ENCODE results near the gene SYT13. TPM values are rescaled to one million over a fixed set of nuclear protein-coding genes. Genes with fewer than 3 reads are reported as not detected.
"Not testable (repeated sequence)": the region's sequence is repeated elsewhere in the genome, so short reads cannot be mapped to it uniquely, and the experiment has no call there.

SYT13 gene
- total and polyA plus RNA-seq, 4 donors, result 21.5 to 78.4 (median 68.4) TPM

GRCh38 chr11:45252877-45253276 lies 33.3 kb downstream of the SYT13 start:
- H3K4me1 ChIP-seq (ENCODE audit: control insufficient read depth, insufficient read depth, low read length), result peaks cover 8% of the 10 kb centered on the region
- H3K4me3 ChIP-seq (ENCODE audit: low read depth, low read length), result no peak overlapping the region
- 57% methylated on average over 2 of the region's 3 CpGs for WGBS (ENCODE audit: insufficient coverage)
- H3K27me3 ChIP-seq (ENCODE audit: control insufficient read depth, insufficient read depth, low read length), result peaks cover 2% of the 10 kb centered on the region
- no peak for DNase-seq (ENCODE audit: low read depth in 4 of 6, low spot score in 6 of 6)
- H3K9me3 ChIP-seq (ENCODE audit: control insufficient read depth, insufficient read depth, low read length), result no peaks in the 10 kb centered on the region
- H3K36me3 ChIP-seq (ENCODE audit: control insufficient read depth, insufficient read depth, low read length), result peaks cover 18% of the 10 kb centered on the region
- no peak overlapping the region for H3K27ac ChIP-seq (ENCODE audit: low read depth, low read length)

GRCh38 chr11:45252134-45252856 lies 33.8 kb downstream of the SYT13 start:
- no peak for DNase-seq (ENCODE audit: low read depth in 4 of 6, low spot score in 6 of 6)
- peaks cover 18% of the 10 kb centered on the region for H3K36me3 ChIP-seq (ENCODE audit: control insufficient read depth, insufficient read depth, low read length)
- no peaks in the 10 kb centered on the region for H3K9me3 ChIP-seq (ENCODE audit: control insufficient read depth, insufficient read depth, low read length)
- WGBS (ENCODE audit: insufficient coverage), result 50% methylated on average over 22 of the region's 22 CpGs
- H3K27me3 ChIP-seq (ENCODE audit: control insufficient read depth, insufficient read depth, low read length), result peaks cover 2% of the 10 kb centered on the region
- H3K27ac ChIP-seq (ENCODE audit: low read depth, low read length), result no peak overlapping the region
- no peak overlapping the region for H3K4me3 ChIP-seq (ENCODE audit: low read depth, low read length)
- peaks cover 9% of the 10 kb centered on the region for H3K4me1 ChIP-seq (ENCODE audit: control insufficient read depth, insufficient read depth, low read length)

GRCh38 chr11:45250035-45250718 lies 36.0 kb downstream of the SYT13 start:
- H3K9me3 ChIP-seq (ENCODE audit: control insufficient read depth, insufficient read depth, low read length), result no peaks in the 10 kb centered on the region
- peaks cover 23% of the 10 kb centered on the region for H3K36me3 ChIP-seq (ENCODE audit: control insufficient read depth, insufficient read depth, low read length)
- no peak overlapping the region for H3K4me3 ChIP-seq (ENCODE audit: low read depth, low read length)
- no peak overlapping the region for H3K27ac ChIP-seq (ENCODE audit: low read depth, low read length)
- 83% methylated on average over 2 of the region's 3 CpGs for WGBS (ENCODE audit: insufficient coverage)
- H3K4me1 ChIP-seq (ENCODE audit: control insufficient read depth, insufficient read depth, low read length), result peaks cover 12% of the 10 kb centered on the region
- DNase-seq (ENCODE audit: low read depth in 4 of 6, low spot score in 6 of 6), result peak in 2 of 6 donors; percentile 78
- peaks cover 2% of the 10 kb centered on the region for H3K27me3 ChIP-seq (ENCODE audit: control insufficient read depth, insufficient read depth, low read length)

- H3K27ac ChIP-seq (ENCODE audit: low read depth, low read length); H3K4me3 ChIP-seq (ENCODE audit: low read depth, low read length); H3K9me3 ChIP-seq (ENCODE audit: control insufficient read depth, insufficient read depth, low read length); H3K27me3 ChIP-seq (ENCODE audit: control insufficient read depth, insufficient read depth, low read length); DNase-seq (ENCODE audit: low read depth in 4 of 6, low spot score in 6 of 6): not testable (repeated sequence)
- peaks cover 18% of the 10 kb centered on the region for H3K36me3 ChIP-seq (ENCODE audit: control insufficient read depth, insufficient read depth, low read length)
- H3K4me1 ChIP-seq (ENCODE audit: control insufficient read depth, insufficient read depth, low read length), result peaks cover 12% of the 10 kb centered on the region
- WGBS (ENCODE audit: insufficient coverage), result no CpG with 5 or more reads among the region's 1 CpG
These were observed 36.8 kb downstream of the SYT13 start for GRCh38 chr11:45249372-45249771.

GRCh38 chr11:45248501-45249011 lies 37.6 kb downstream of the SYT13 start:
- H3K4me3 ChIP-seq (ENCODE audit: low read depth, low read length), result no peak overlapping the region
- peaks cover 2% of the 10 kb centered on the region for H3K27me3 ChIP-seq (ENCODE audit: control insufficient read depth, insufficient read depth, low read length)
- DNase-seq (ENCODE audit: low read depth in 4 of 6, low spot score in 6 of 6), result no peak
- no peak overlapping the region for H3K27ac ChIP-seq (ENCODE audit: low read depth, low read length)
- no peaks in the 10 kb centered on the region for H3K9me3 ChIP-seq (ENCODE audit: control insufficient read depth, insufficient read depth, low read length)
- 97% methylated on average over 2 of the region's 2 CpGs for WGBS (ENCODE audit: insufficient coverage)
- peaks cover 22% of the 10 kb centered on the region for H3K36me3 ChIP-seq (ENCODE audit: control insufficient read depth, insufficient read depth, low read length)
- H3K4me1 ChIP-seq (ENCODE audit: control insufficient read depth, insufficient read depth, low read length), result peaks cover 12% of the 10 kb centered on the region

- Histone ChIP-seq H3K4me1 (ENCODE audit: control insufficient read depth, insufficient read depth, low read length) (peaks cover 11% of the 10 kb centered on the region), H3K27me3 (ENCODE audit: control insufficient read depth, insufficient read depth, low read length) (no peaks in the 10 kb centered on the region), H3K27ac (ENCODE audit: low read depth, low read length) (no peak overlapping the region), H3K4me3 (ENCODE audit: low read depth, low read length) (no peak overlapping the region), H3K36me3 (ENCODE audit: control insufficient read depth, insufficient read depth, low read length) (peaks cover 18% of the 10 kb centered on the region), H3K9me3 (ENCODE audit: control insufficient read depth, insufficient read depth, low read length) (no peaks in the 10 kb centered on the region)
- 30% methylated on average over 2 of the region's 2 CpGs for WGBS (ENCODE audit: insufficient coverage)
- no peak for DNase-seq (ENCODE audit: low read depth in 4 of 6, low spot score in 6 of 6)
These were observed 38.7 kb downstream of the SYT13 start for GRCh38 chr11:45247433-45247832.

GRCh38 chr11:45246241-45246640 lies 39.9 kb downstream of the SYT13 start:
- DNase-seq (ENCODE audit: low read depth in 4 of 6, low spot score in 6 of 6), result no peak
- H3K27ac ChIP-seq (ENCODE audit: low read depth, low read length), result no peak overlapping the region
- 87% methylated on average over 3 of the region's 8 CpGs for WGBS (ENCODE audit: insufficient coverage)

GRCh38 chr11:45245218-45246045 lies 40.7 kb downstream of the SYT13 start:
- H3K36me3 ChIP-seq (ENCODE audit: control insufficient read depth, insufficient read depth, low read length), result peaks cover 18% of the 10 kb centered on the region
- WGBS (ENCODE audit: insufficient coverage), result 89% methylated on average over 4 of the region's 8 CpGs
- H3K9me3 ChIP-seq (ENCODE audit: control insufficient read depth, insufficient read depth, low read length), result no peaks in the 10 kb centered on the region
- no peak overlapping the region for H3K27ac ChIP-seq (ENCODE audit: low read depth, low read length)
- H3K27me3 ChIP-seq (ENCODE audit: control insufficient read depth, insufficient read depth, low read length), result no peaks in the 10 kb centered on the region
- H3K4me3 ChIP-seq (ENCODE audit: low read depth, low read length), result no peak overlapping the region
- DNase-seq (ENCODE audit: low read depth in 4 of 6, low spot score in 6 of 6), result peak in 1 of 6 donors; percentile 18
- peaks cover 9% of the 10 kb centered on the region for H3K4me1 ChIP-seq (ENCODE audit: control insufficient read depth, insufficient read depth, low read length)

More at GRCh38 chr11:45246241-45246640, 39.9 kb downstream of the SYT13 start:
- Histone ChIP-seq H3K36me3 (ENCODE audit: control insufficient read depth, insufficient read depth, low read length) (peaks cover 18% of the 10 kb centered on the region), H3K9me3 (ENCODE audit: control insufficient read depth, insufficient read depth, low read length) (no peaks in the 10 kb centered on the region), H3K4me3 (ENCODE audit: low read depth, low read length) (no peak overlapping the region), H3K27me3 (ENCODE audit: control insufficient read depth, insufficient read depth, low read length) (no peaks in the 10 kb centered on the region), H3K4me1 (ENCODE audit: control insufficient read depth, insufficient read depth, low read length) (peaks cover 9% of the 10 kb centered on the region)

GRCh38 chr11:45243967-45244366 lies 42.2 kb downstream of the SYT13 start:
- 82% methylated on average over 12 of the region's 12 CpGs for WGBS (ENCODE audit: insufficient coverage)
- H3K27me3 ChIP-seq (ENCODE audit: control insufficient read depth, insufficient read depth, low read length), result no peaks in the 10 kb centered on the region
- no peak overlapping the region for H3K4me3 ChIP-seq (ENCODE audit: low read depth, low read length)
- peaks cover 4% of the 10 kb centered on the region for H3K4me1 ChIP-seq (ENCODE audit: control insufficient read depth, insufficient read depth, low read length)
- H3K27ac ChIP-seq (ENCODE audit: low read depth, low read length), result no peak overlapping the region
- no peaks in the 10 kb centered on the region for H3K9me3 ChIP-seq (ENCODE audit: control insufficient read depth, insufficient read depth, low read length)
- peaks cover 18% of the 10 kb centered on the region for H3K36me3 ChIP-seq (ENCODE audit: control insufficient read depth, insufficient read depth, low read length)
- DNase-seq (ENCODE audit: low read depth in 4 of 6, low spot score in 6 of 6), result no peak
